ENCODE measurements around the gene RTL3.
"Not testable (repeated sequence)": the region's sequence is repeated elsewhere in the genome, so short reads cannot be mapped to it uniquely, and the experiment has no call there.

Gene RTL3

GRCh38 chrX:78650906-78651437 lies 8.2 kb downstream of the RTL3 start:
- H3K36me3 Mint-ChIP-seq = peaks cover 0 to 5% of the 10 kb centered on the region in 2 donors
- DNase-seq (no peak), ATAC-seq (replicated peaks) (peak; percentile 79 to 87)
- no peak overlapping the region for H3K27ac Mint-ChIP-seq
- H3K4me3 Mint-ChIP-seq = peak overlapping the region; percentile 7 to 64
- peaks cover 11 to 15% of the 10 kb centered on the region in 2 donors for H3K9me3 Mint-ChIP-seq
- peaks cover 0 to 4% of the 10 kb centered on the region in 2 donors for H3K27me3 Mint-ChIP-seq
- peaks cover 9 to 19% of the 10 kb centered on the region in 2 donors for H3K4me1 Mint-ChIP-seq

- H3K27ac Mint-ChIP-seq = no peak overlapping the region
- H3K4me3 Mint-ChIP-seq = no peak overlapping the region
- peaks cover 16 to 31% of the 10 kb centered on the region in 2 donors for H3K9me3 Mint-ChIP-seq
- H3K36me3 Mint-ChIP-seq = peaks cover 6 to 8% of the 10 kb centered on the region in 2 donors
- ATAC-seq (replicated peaks) (no peak), DNase-seq (no peak)
- H3K27me3 Mint-ChIP-seq = peaks cover 0 to 16% of the 10 kb centered on the region in 2 donors
- no peaks in the 10 kb centered on the region for H3K4me1 Mint-ChIP-seq
Observed at GRCh38 chrX:78643874-78644273, 15.3 kb downstream of the RTL3 start.

GRCh38 chrX:78643096-78643495 lies 16.0 kb downstream of the RTL3 start:
- H3K27ac Mint-ChIP-seq = no peak overlapping the region
- no peak for DNase-seq
- H3K9me3 Mint-ChIP-seq = peaks cover 15 to 28% of the 10 kb centered on the region in 2 donors
- no peaks in the 10 kb centered on the region for H3K4me1 Mint-ChIP-seq
- peaks cover 6% of the 10 kb centered on the region in 2 donors for H3K36me3 Mint-ChIP-seq
- peaks cover 0 to 16% of the 10 kb centered on the region in 2 donors for H3K27me3 Mint-ChIP-seq
- ATAC-seq (replicated peaks) = no peak
- no peak overlapping the region for H3K4me3 Mint-ChIP-seq

DNA sequence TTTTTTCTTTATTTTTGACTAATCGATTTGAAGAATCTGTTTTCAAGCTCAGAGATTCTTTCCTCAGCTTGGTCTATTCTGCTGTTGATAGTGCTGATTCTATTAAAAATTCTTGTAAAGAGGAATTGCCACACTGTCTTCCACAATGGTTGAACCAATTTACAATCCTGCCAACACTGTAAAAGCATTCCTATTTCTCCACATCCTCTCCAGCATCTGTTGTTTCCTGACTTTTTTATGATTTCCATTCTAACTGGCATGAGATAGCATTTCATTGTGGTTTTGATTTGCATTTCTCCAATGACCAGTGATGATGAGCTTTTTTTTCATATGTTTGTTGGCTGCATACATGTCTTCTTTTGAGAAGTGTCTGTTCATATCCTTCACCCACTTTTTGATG lies 23.0 kb downstream of the RTL3 start:
- H3K9me3 Mint-ChIP-seq; DNase-seq; H3K27ac Mint-ChIP-seq; ATAC-seq (replicated peaks); H3K4me1 Mint-ChIP-seq; H3K4me3 Mint-ChIP-seq; H3K27me3 Mint-ChIP-seq; H3K36me3 Mint-ChIP-seq: not testable (repeated sequence)

DNA sequence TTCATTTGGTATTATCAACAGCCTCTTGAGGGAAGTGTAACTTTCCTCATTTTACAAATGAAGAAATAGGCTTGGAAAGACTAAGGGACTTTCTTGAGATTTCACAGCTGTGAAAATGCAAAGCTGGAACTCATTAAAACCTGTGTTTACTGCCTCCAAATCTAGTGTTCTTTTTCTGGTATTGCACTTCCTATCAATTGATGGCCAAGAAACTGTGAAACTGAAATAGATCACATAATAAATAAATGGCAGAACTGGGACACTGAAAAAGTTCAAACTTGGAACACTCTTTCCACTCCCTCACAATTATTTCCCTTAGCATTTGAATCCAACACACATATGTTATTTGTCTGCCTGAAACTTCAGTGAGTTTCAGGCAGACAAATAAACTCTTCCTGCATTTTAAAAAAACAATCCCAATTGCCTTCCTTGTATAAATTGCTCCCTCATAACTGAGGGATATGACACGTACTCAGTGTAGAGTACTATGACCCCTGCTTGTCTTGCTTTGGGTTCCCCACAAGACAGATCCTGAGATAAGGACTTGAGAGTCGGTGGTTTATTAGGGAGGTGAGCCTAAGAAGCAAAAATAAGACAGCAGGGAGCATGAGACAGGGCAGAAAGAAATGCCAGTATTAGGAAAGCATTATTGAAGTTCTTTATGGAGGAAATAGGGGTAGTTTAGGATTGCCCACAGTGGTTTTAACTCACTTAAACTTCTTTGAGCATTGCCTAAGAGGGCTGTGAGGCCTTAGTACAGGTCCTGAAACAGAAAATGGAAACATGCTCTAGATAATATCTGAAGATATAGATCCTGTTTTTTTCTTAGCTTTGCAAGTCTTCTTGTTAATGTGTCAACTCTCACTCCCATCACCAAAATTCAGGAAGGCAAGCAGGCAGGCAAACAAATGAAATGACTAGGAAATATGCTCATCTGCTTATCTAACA lies 33.9 kb downstream of the RTL3 start:
- Mint-ChIP-seq H3K27me3 (no peaks in the 10 kb centered on the region), H3K27ac (no peak overlapping the region), H3K4me3 (no peak overlapping the region), H3K36me3 (no peaks in the 10 kb centered on the region), H3K4me1 (no peaks in the 10 kb centered on the region), H3K9me3 (peaks cover 0 to under 1% of the 10 kb centered on the region in 2 donors)
- ATAC-seq (replicated peaks) = no peak
- DNase-seq = no peak

GRCh38 chrX:78624426-78624825 lies 34.7 kb downstream of the RTL3 start:
- ATAC-seq (replicated peaks) (no peak), DNase-seq (no peak)
- H3K9me3 Mint-ChIP-seq = no peaks in the 10 kb centered on the region
- no peak overlapping the region for H3K4me3 Mint-ChIP-seq
- H3K27me3 Mint-ChIP-seq = no peaks in the 10 kb centered on the region
- H3K27ac Mint-ChIP-seq = no peak overlapping the region
- no peaks in the 10 kb centered on the region for H3K36me3 Mint-ChIP-seq
- H3K4me1 Mint-ChIP-seq = no peaks in the 10 kb centered on the region

DNA sequence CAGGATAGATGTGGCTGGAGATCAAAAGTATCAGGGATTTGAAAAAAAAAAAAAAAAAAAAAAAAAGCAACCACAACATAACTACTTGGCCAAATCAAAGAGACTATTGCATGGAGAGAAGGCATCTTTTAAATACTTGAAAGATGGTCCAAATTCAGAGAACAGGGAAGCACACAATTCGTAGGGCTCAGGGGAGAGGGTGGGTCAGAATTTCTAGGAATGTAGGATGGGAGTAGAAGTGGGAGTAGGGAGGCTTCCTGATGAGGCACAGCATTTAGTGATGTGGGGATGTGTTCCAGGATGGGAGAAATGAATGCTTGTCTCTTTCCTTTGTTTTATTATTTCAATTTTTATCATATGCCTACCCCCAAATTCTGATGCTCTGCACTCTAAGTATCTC lies 36.3 kb downstream of the RTL3 start:
- Mint-ChIP-seq H3K27me3 (peaks cover 0 to 3% of the 10 kb centered on the region in 2 donors), H3K27ac (no peak overlapping the region), H3K4me1 (no peaks in the 10 kb centered on the region), H3K9me3 (no peaks in the 10 kb centered on the region), H3K4me3 (no peak overlapping the region), H3K36me3 (no peaks in the 10 kb centered on the region)
- no peak for ATAC-seq (replicated peaks)
- DNase-seq = no peak

DNA sequence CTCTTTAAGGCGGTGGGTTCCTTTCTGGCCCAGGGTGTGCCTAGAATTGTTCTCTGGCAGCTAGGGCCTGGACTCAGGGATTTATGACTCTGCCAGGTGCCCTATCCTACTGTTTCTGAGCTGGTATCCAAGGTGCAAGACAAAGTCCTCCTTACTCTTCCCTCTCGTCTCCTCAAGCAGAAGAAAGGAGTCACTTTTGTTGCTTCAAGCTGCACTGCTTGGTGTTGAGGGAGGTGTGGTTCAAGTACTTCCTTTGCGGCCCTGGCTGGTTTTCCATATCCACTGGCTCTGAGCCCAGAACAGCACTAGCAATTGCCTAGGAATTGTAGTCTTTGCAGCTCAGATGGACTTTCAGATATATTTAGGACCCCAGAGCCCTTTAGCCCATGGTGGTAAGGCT lies 39.3 kb downstream of the RTL3 start:
- H3K9me3 Mint-ChIP-seq = no peaks in the 10 kb centered on the region
- no peak overlapping the region for H3K4me3 Mint-ChIP-seq
- H3K36me3 Mint-ChIP-seq = no peaks in the 10 kb centered on the region
- ATAC-seq (replicated peaks) = no peak
- H3K27me3 Mint-ChIP-seq = peaks cover 0 to 4% of the 10 kb centered on the region in 2 donors
- DNase-seq = no peak
- no peaks in the 10 kb centered on the region for H3K4me1 Mint-ChIP-seq
- H3K27ac Mint-ChIP-seq = no peak overlapping the region

DNA sequence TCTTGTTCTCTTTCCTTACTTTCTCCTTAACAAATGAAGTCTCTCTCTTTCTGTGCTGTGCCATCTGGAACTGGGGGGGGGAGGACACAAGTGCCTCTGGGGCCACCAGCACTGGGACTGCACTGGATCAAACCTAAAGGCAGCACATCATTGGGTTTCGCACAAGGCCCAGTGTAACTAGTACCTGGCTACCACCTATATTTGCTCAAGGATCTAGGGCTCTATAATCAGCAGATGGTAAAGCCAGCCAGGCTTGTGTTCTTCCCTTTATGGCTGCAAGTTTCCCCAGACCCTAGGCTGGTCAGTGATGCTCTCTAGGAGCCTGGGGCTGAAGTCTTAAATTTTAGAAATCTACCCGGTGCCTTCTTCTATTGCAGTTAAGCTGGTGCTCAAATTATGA lies 40.1 kb downstream of the RTL3 start:
- peaks cover 0 to 4% of the 10 kb centered on the region in 2 donors for H3K27me3 Mint-ChIP-seq
- no peak overlapping the region for H3K4me3 Mint-ChIP-seq
- no peaks in the 10 kb centered on the region for H3K9me3 Mint-ChIP-seq
- ATAC-seq (replicated peaks) (no peak), DNase-seq (no peak)
- H3K4me1 Mint-ChIP-seq = no peaks in the 10 kb centered on the region
- no peak overlapping the region for H3K27ac Mint-ChIP-seq
- no peaks in the 10 kb centered on the region for H3K36me3 Mint-ChIP-seq

DNA sequence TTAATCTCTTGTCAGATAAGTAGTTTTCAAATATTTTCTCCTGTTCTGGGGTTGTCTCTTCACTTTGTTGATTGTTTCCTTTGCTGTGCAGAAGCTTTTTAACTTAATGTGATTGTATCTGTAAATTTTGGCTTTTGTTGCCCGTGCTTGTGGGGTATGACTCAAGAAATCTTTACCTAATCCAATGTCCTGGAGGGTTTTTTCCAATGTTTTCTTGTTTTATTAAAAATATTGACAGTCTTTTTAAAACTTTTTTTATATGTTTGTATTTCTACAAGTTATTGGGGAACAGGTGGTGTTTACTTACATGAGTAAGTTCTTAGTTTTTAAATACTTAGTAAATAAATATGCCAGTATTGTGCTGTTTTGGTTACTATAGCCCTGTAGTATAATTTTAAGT lies 44.9 kb downstream of the RTL3 start:
- no peak overlapping the region for H3K4me3 Mint-ChIP-seq
- no peak for DNase-seq
- H3K36me3 Mint-ChIP-seq = no peaks in the 10 kb centered on the region
- peaks cover 0 to 4% of the 10 kb centered on the region in 2 donors for H3K27me3 Mint-ChIP-seq
- H3K27ac Mint-ChIP-seq = no peak overlapping the region
- no peaks in the 10 kb centered on the region for H3K4me1 Mint-ChIP-seq
- no peaks in the 10 kb centered on the region for H3K9me3 Mint-ChIP-seq
- no peak for ATAC-seq (replicated peaks)
